GM21619 (cell line): ENCODE results near the gene EPN3.

ENCODE experiments used
- ATAC-seq: cut with Tn5 transposase; IDR thresholded peaks from one replicate; pipeline ENCODE4 v1.9.1; 2021; ENCODE audit not compliant: unreplicated experiment

The EPN3 gene

DNA sequence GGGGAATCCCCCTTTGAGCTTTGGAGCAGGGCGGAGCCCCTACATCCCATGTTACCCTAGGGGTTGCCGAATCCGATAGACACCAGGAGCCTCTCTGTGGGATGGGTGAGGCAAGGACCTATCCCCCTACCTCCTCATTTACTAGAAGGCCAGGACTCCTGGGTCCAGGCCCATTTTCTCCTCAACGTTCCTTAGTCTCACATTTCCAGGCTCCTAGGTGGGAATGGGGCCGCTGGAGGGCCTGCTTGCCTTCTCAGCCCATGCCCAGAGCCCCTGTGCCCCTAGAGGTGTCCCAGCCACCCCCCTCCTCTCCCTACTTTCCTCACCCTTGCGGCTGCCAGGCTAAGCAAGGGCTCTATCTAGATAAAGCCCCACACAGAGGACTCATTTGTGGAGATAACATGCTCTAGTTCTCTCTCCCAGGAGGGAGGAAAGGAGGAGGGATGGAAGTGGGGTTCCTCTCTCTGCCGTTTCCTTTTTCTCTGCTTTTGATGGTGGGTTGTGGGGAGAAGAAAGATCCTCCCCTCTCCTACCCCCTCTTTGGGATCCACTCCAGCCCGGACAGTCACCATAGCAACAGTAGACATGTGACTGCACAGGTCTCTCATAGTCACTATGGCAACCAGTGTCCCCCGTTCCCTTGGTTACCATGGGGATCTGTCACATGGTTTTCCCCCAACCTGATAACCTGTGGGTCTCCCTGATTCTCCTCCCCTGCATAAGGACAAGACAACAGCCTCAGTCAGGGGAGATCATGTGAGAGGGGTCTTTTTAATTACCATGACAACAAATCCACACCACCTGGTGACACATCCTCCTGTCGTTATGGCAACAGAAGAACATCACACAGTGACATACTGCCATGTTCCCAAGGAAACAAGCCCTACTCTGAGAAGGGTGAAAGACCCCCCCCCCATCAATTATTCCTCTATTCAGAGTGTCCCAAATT, 33.1 kb downstream of the EPN3 start:
- ATAC-seq = no peak

- ATAC-seq = no peak
Measured at GRCh38 chr17:50566886-50567285, 34.4 kb downstream of the EPN3 start.

GRCh38 chr17:50568659-50569058, 36.1 kb downstream of the EPN3 start:
- no peak for ATAC-seq

DNA sequence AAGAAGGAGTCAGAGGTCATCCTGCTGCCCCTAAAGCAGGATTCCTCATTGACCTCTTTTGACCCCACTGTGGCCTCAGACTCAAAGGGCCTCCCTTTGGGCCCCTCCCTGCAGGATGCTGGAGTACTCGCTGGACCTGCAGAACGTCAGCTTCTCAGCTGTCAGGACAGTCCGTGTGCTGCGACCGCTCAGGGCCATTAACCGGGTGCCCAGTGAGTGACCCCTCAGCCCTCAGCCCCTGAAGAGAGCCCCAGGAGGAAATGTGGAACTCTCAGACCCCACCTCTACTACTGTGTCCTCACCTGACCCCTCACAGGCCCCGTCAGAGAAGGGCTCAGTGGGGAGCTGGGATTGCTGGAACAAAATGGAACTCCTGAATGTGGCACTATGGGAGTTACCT, 37.1 kb downstream of the EPN3 start:
- ATAC-seq = no peak

DNA sequence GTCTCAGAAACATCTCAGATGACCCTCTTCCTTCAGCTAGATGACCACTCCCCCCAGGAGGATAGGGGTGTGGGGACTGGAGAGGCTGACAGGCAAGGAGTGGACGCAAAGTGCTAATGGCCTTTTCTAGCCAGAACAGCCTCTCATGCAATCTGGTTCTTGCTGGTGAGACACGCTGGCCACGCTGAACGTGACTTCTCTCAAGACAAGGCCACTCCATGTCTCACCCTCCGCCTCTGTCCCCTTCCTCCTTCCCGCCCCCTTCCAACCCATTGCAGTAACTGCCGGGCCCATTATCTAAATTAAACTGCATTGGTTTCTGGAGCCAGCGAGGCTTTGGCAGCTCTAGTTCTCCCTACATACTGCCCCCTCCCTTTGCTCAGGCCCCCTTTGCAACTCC, 37.5 kb downstream of the EPN3 start:
- no peak for ATAC-seq

DNA sequence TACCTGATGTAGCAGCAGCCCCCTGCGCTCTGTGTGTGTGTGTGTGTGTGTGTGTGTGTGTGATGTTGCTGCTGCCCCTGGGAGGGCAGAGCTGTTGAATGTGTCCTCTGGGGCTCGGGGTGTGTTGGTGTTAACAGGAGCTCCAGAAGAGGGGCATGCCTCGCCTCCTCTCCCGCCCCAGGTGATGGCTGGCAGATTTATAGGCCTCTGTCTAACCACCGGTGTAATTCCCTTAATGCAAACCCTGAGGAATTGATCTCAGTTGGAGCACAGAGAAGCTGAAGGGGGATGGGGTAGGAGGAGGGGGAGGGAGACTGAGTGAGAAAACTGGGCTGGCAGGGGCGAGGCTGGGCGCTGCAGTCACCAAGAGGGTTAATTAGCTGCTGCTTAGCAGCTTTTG, 38.0 kb downstream of the EPN3 start:
- ATAC-seq = no peak

DNA sequence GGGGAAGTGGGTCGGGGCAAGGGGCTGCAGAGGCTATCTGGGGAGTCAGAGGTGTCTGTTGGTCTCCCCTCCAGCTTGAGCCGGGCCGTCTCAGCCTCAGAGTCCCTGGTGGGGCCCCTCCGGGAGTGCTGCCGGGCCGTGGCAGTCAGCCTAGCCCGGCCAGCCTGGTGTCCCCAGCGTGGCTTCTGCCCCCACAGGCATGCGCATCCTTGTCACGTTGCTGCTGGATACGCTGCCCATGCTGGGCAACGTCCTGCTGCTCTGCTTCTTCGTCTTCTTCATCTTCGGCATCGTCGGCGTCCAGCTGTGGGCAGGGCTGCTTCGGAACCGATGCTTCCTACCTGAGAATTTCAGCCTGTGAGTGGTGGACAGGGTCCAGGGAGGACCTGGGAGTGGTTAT, 39.1 kb downstream of the EPN3 start:
- no peak for ATAC-seq

GRCh38 chr17:50572541-50572940, 40.0 kb downstream of the EPN3 start:
- no peak for ATAC-seq

DNA sequence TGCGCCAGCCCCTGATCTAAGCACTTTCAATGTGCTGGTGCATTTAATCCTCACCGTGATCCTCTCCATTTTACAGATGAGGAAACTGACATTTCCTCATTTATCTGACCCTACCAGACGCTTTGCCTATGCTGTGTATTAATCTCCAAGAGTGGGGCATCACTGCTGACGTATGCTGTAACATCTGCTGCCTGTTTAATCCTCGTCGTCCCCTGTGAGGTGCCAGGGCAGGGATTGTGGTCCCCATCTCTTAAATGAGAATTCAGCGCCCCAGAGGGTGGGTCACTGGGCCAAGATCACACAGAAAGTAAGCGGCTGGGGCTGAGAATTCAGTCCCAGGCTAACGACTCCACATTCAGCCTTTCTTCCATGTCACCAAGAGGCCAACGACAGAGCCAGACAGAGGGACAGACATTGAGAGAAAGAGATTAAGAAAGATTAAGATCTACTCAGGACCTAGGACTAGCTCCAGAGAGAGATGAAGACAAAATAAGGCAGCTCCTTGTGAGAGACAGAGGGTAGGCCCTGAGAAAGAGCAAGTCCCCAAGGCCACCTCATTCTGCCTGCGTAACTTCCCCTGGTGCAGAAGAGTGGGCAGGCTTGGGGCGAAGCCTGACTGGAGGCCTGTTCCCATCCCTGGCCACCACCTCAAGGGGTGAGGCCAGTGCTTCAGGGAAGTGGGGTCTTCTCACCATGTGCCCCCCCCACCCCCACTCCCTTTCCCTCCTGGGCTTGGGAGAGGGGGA, 41.5 kb downstream of the EPN3 start:
- ATAC-seq = no peak

DNA sequence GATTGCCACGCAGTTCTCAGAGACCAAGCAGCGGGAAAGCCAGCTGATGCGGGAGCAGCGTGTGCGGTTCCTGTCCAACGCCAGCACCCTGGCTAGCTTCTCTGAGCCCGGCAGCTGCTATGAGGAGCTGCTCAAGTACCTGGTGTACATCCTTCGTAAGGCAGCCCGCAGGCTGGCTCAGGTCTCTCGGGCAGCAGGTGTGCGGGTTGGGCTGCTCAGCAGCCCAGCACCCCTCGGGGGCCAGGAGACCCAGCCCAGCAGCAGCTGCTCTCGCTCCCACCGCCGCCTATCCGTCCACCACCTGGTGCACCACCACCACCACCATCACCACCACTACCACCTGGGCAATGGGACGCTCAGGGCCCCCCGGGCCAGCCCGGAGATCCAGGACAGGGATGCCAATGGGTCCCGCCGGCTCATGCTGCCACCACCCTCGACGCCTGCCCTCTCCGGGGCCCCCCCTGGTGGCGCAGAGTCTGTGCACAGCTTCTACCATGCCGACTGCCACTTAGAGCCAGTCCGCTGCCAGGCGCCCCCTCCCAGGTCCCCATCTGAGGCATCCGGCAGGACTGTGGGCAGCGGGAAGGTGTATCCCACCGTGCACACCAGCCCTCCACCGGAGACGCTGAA, 43.2 kb downstream of the EPN3 start:
- no peak for ATAC-seq

- ATAC-seq = no peak
Measured at GRCh38 chr17:50576864-50577263, 44.3 kb downstream of the EPN3 start.

DNA sequence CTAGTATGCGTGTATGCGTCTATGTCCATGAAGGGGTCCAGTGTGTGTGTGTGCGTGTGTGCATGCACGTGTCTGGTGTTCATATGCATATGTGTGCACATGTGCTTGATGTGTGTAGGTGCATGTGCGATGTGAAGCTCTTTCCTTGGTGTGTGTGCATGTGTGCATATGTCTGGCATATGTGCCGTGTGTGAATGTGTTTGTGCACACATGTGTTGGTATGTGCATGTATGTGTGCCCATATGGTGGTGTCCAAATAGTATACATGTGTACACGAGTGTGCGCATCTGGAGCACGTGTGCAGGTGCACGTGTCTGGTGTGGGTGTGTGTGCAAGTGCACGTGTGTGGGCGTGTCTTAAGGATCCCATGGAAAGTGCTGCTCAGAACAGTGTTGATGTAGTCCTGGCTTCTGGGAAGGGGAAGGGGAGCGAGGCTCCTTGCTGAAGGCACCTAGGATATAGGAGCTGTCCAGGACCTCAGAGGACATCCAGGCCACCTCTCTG, 45.0 kb downstream of the EPN3 start:
- ATAC-seq = no peak

- ATAC-seq = no peak
Measured at GRCh38 chr17:50578173-50578572, 45.6 kb downstream of the EPN3 start.

DNA sequence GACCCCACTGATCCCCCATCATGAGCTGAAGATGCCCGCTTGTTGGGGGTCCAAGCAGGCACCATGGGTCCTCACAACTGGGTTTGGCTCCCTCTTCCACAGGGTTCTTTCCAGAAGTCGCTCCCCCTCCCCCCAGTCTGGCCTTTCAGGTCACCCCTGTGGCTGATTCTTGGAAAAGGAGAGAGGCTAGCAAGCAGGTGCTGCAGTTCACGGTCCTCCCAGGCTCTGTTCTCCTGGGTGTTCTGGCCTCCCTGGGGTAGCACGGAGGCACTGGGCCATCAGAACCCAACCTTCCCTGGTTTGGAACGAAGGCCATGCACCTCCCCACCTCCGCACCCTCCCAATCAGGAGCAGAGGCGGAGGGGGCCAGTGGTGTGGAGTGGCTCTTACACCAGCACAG, 46.9 kb downstream of the EPN3 start:
- ATAC-seq = no peak

DNA sequence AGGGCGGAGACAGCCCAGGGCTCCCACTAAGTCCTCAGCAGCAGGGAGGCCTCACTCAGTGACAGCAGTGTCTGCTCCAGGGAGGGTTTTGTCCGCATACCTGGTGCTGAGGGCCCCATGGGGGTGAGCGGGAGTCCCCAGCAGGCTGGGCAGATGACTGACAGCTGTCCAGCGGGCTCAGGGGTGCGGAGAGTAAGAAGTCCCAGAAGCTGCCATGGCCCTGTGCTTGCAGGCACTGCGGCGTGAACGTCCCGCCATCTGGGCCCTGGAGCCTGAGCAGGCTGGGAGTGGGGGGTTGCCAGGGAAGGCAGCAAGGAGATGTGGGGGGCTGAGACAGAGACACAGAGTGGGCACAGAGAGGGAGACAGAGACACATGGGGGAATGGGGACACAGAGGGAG, 48.1 kb downstream of the EPN3 start:
- no peak for ATAC-seq

DNA sequence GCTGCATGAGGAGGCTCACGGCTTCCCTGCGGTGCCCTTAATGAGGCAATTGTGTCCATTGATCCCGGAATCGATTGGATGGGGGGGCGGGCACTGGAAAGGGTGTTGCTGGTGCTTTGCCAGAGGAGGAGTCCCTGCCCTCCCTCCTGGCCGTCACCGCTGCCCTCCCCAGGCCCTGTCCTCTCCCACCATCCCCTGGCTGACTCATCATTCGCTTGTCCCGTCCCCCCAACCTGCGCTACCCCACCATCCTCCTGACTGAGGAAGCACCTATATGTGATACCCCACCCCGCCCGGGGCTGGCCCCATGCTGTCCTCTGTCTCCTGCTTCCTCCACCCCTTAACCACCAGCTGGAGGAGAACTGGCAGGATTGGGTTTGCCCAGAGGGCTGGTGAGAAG, 48.8 kb downstream of the EPN3 start:
- no peak for ATAC-seq

DNA sequence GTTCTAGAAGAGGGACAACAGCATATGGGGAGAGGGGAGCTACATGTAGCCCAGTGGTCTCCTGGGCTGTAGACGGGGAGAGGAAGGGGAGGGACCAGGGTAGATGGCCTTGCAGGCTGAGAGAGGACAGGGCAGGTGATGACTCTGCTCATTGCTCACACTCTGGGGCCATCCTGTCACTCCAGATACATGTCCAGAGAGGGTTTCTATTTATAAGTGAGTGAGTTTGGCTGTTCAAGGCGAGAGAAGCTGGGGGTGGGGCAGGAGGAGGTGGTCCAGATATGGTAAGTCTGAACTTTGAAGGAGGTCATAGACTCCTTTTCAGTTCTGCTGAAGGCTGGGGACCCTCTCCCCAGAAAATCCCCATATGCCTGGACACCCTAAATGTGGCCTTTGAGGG, 50.2 kb downstream of the EPN3 start:
- no peak for ATAC-seq

GRCh38 chr17:50583641-50584040, 51.1 kb downstream of the EPN3 start:
- ATAC-seq = no peak

GRCh38 chr17:50584116-50584515, 51.6 kb downstream of the EPN3 start:
- ATAC-seq = no peak

DNA sequence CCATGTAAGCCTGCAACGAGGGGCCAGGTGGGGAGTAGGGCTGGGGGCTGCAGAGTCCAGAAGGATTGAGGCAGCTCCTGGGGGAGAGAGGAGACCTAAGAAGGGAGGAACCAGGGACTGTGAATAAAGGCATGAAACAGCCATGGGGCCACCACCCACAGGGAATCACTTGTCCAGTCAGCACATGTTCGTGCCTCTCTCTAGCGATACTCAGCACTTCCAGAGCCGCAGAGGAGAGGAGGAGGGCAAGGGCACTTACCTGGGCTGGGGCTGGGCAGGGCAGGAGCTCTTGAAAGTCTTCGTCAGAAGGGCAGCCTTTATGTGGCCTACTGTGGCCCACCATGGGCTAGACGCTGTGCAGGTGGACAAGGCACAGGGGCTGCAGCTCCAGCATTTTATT, 52.2 kb downstream of the EPN3 start:
- no peak for ATAC-seq

- ATAC-seq = no peak
Measured at GRCh38 chr17:50585346-50585745, 52.8 kb downstream of the EPN3 start.

GRCh38 chr17:50585891-50586290, 53.4 kb downstream of the EPN3 start:
- no peak for ATAC-seq
